ENCODE measurements around the gene SHCBP1L.
A peak's percentile ranks its signal among the peaks of the same experiment; 100 is the strongest.

The SHCBP1L gene

GRCh38 chr1:182952677-182953444 lies at the start of gene SHCBP1L:
SHCBP1L (minus strand) TSS chr1:182953166; CDS start chr1:182953133, 33 bp downstream.
- DNase-seq (ENCODE audit: low spot score), result no peak

- DNase-seq (ENCODE audit: low spot score), result no peak
Measured at GRCh38 chr1:183002267-183002666, 49.3 kb upstream of the SHCBP1L start.

- peak; percentile 12 for DNase-seq (ENCODE audit: low spot score)
Measured at GRCh38 chr1:183000167-183000962, 47.4 kb upstream of the SHCBP1L start.

GRCh38 chr1:182998482-182998881 lies 45.5 kb upstream of the SHCBP1L start:
- no peak for DNase-seq (ENCODE audit: low spot score)

- no peak for DNase-seq (ENCODE audit: low spot score)
Measured at GRCh38 chr1:182996816-182997215, 43.9 kb upstream of the SHCBP1L start.

- DNase-seq (ENCODE audit: low spot score), result no peak
Measured at GRCh38 chr1:182995894-182996293, 42.9 kb upstream of the SHCBP1L start.

GRCh38 chr1:182993746-182994145 lies 40.8 kb upstream of the SHCBP1L start:
- no peak for DNase-seq (ENCODE audit: low spot score)

GRCh38 chr1:182990413-182991144 lies 37.6 kb upstream of the SHCBP1L start:
- peak; percentile 35 for DNase-seq (ENCODE audit: low spot score)

- DNase-seq (ENCODE audit: low spot score), result no peak
Measured at GRCh38 chr1:182985876-182986275, 32.9 kb upstream of the SHCBP1L start.

- no peak for DNase-seq (ENCODE audit: low spot score)
Measured at GRCh38 chr1:182984621-182985020, 31.7 kb upstream of the SHCBP1L start.

GRCh38 chr1:182984138-182984537 lies 31.2 kb upstream of the SHCBP1L start:
- DNase-seq (ENCODE audit: low spot score), result no peak

- DNase-seq (ENCODE audit: low spot score), result no peak
Measured at GRCh38 chr1:182978151-182978853, 25.3 kb upstream of the SHCBP1L start.

GRCh38 chr1:182977480-182977879 lies 24.5 kb upstream of the SHCBP1L start:
- no peak for DNase-seq (ENCODE audit: low spot score)

- peak; percentile 58 for DNase-seq (ENCODE audit: low spot score)
Measured at GRCh38 chr1:182974506-182975191, 21.7 kb upstream of the SHCBP1L start.

GRCh38 chr1:182972829-182973228 lies 19.9 kb upstream of the SHCBP1L start:
- no peak for DNase-seq (ENCODE audit: low spot score)

- no peak for DNase-seq (ENCODE audit: low spot score)
Measured at GRCh38 chr1:182972231-182972630, 19.3 kb upstream of the SHCBP1L start.

- DNase-seq (ENCODE audit: low spot score), result no peak
Measured at GRCh38 chr1:182971219-182971618, 18.3 kb upstream of the SHCBP1L start.

- no peak for DNase-seq (ENCODE audit: low spot score)
Measured at GRCh38 chr1:182968836-182969734, 16.1 kb upstream of the SHCBP1L start.

- no peak for DNase-seq (ENCODE audit: low spot score)
Measured at GRCh38 chr1:182968151-182968741, 15.3 kb upstream of the SHCBP1L start.

GRCh38 chr1:182965861-182966260 lies 12.9 kb upstream of the SHCBP1L start:
- no peak for DNase-seq (ENCODE audit: low spot score)
